GM21723 (cell line): ENCODE measurements around the gene ZFHX2.

ENCODE experiments used
- ATAC-seq: cut with Tn5 transposase; IDR thresholded peaks from one replicate; pipeline ENCODE4 v1.9.1; 2021; ENCODE audit warnings: mild to moderate bottlenecking, moderate library complexity; ENCODE audit not compliant: unreplicated experiment

The ZFHX2 gene

DNA sequence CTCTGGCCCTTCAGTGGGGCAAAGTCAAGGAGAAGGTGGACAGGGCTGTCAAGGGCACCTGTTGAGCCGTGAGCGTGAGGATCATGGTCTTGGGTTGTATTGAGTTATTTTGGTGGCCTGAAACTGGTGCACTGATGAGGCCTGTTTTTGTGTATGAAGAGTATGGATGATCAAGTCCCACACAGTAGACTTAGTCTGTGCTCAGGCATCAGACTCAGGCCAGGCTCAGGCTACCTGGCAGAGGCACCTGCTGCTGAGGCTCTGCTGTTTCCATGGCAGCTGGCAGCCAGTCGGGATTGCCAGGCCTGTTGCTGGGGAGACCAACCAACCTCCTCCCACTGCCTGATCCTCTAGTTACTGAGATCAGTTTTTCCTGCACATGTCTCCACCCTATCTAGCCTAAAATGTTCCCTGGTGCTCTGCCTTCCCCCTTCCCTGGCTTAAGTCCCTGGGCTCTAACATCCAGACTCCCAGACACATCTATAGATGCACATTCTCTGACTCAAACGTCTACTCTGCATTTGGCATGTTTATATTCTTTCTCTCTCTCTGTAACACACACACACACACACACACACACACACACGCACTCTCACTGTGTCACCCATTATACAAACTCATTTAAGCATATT is 21.9 kb upstream of the ZFHX2 start:
- ATAC-seq, result no peak

GRCh38 chr14:23572836-23573235 is 21.3 kb upstream of the ZFHX2 start:
- no peak for ATAC-seq

DNA sequence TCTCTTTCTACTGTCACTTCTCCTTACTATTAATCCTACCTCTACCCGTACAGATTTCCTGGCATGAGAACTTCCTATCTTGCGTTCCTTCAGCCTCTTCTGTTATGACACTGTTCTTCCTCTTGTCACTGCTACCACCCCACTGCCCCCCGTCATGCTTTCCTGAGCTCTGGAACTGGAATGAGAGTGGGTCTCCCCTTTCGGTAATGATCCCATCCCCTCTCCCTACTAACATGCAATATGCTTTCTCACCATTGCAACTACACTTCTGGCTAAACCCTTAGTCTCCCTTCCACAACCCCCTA is 20.9 kb upstream of the ZFHX2 start:
- no peak for ATAC-seq

DNA sequence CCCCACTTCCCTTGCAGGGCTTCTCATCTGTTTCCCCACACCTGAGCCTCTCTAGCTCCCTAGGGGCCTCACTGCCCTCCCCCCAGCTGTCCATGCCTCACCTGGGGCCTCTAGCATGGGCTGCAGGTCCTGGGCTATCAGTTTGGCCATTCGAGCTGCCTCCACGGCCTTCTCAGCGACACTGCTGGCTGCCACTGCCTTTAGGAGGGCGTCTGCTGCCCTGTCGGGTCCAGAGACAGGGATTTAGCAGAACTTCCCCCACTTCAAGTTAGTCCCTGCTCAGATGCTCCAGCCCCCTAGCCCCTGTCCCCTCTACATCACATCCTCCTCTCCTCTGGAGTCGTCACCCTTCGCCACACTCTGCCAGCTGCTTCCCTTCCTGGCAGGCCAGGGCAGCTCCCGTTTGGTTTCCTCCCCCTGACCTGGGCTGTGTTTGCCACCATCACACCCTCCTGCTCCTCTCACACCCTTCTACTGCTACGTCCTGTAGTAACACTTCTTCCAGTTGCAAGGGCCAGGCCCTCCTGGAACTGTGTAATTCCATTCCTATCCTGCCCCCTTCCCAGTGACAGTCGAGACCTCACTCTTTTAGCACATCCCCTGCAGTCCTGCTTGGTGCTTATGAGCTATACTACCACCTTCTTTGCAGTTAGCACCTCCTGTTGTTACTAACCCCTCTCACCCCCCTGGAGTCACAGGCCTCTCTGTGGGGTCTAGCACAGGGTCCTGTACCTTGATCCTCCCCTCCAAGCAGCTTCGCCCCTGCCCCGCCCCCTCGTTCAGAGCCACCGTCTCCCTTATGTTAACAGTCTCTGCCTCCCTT is 20.3 kb upstream of the ZFHX2 start:
- no peak for ATAC-seq

DNA sequence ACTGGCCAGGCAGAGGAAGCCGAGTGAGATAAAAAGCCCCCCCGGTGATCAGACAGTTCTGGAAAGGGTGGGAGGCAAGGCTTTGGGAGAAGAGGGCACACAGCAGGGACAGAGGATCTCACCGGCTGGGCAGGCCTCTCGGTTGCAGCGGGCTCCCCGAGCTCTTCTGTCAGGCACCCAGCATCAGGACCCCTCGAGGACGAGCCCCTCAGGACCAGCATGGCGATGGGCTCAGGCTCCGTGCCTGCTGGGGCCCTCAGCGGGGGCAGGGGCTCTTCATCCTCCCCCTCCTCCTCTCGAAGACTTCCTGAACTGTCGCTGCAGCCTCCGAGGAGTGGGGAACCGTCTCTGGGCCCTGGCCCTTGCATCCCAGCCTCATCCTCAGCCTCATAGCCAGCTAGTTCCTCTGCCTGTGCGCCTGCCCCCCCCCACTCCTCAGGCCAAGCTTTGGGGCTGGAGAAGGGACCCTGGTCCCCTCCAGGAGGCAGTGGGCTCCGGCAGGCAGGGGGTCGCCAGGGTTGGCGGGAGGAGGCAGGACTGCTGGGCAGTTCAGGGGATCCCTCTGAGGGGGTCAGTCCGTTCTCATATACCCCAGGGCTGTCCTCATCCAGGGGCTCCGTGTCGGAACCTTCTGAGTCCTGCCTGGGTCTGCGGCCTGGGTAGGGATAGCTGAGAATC is 19.4 kb upstream of the ZFHX2 start:
- ATAC-seq, result no peak

DNA sequence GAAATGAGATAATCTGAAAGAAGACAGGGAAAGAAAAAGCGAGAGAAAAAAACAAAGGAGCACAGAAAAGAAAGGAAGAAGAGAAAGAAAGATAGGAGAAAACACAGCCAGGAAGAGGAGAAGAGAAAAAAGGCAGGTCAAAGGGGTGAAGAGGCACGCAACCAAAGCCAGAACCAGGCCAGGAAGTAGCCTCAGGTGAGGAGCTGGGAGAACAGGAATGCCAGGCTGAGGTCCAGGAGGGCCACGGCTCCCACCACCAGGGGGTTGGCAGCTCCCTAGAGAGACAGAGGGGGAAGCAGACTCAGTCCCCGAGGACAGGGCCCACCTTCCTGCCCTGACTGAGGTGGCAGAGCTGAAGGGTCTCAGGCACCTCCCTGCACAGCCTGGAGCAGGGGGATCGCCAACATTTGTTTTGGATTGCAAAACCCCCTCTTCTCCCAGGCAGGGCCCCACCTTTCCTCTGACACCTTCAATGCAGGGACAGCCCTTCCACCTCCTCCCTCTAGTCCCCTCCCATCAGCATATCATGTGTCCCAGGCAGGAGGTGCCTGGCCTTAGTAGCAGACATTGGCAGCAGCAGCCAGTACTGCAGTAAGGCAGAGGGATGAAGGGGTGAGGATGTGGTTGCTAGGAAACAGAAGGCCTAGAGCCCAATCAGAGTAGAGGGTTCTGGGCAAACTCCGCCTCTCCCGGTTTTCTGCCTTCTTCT is 18.0 kb upstream of the ZFHX2 start:
- no peak for ATAC-seq

DNA sequence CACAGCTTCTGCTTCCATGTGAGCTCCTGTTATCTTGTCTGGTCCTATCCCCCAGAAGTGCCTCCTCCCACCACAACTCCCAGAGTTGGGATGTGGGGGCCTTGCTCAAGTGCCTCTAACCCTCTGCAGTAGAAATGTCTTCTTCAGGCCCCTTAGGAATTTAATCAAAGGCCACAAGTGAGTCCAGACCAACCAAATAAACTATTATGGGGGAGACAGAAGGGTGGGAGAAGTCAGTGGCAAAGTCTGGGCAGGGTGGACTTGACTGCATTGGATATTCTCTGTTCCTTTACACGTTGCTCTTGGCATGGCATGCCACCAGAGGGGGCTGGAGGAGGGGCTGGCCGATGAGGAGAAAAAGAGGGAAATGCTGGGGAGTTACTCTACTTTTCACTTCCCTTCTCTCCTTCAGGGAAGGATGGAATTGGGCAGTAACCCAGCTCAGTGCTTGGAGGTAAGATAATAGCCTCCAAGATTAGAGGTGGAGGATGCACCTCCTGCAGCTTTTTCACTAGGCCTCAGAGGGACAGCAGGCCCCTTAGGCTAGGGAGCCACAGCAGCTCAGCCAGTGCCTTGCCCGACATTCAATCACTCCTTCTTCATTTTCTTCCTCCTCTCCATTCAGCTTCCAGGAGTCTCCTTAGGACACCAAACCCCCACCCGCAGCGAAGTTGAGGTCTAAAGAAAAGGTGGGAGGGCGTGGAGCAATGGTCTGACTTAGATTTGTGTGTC is 17.2 kb upstream of the ZFHX2 start:
- no peak for ATAC-seq

- ATAC-seq, result no peak
Observed at GRCh38 chr14:23568021-23568599, 16.5 kb upstream of the ZFHX2 start.

DNA sequence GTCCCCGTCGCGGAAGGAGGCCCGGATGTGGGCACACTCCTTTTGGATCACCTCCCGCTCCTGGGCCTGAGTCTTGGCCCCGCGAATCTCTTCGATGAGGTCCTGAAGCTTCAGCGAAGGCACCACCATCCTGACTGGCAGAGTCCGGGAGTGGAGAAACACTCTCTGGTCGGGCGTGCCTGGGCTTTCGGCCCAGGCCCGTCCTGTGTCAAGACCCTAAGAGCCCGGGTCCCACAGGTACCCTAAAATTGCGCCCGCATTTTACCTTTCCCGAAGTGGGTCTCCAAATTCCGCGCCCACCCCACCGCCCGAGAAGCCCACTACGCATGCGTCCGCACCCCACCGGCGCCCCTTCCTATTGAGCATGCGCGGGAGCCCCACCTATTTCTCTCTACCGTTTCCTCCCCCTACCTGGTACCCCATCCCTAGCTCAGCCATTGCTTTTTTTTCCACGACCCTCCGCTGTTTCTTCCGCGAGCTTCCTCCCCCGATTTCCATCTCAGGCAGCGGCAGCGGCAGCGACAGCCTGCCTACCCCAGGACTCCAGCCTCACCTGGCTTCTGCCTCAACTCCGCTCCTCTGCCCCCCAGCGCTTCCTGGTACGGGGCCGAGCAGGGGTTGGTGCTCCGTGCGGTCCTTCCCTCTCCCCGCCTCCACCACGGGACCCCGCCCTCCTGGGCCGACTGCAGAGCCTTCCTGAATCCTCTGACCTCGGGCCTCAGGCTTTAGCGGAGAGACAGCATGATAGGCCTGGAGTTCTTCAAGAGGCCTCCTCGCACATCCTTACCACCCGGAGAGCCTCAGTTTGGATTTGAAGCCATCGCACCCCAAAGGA is 15.8 kb upstream of the ZFHX2 start, which contains the start of gene AP1G2:
Gene AP1G2, minus strand, starts transcription at position 606 of the 835 bp plus-strand sequence. Its CDS starts 477 bp downstream, at position 129.
- ATAC-seq, result peak; percentile 91

- ATAC-seq, result peak; percentile 24
Observed at GRCh38 chr14:23566778-23567185, 15.2 kb upstream of the ZFHX2 start.

- no peak for ATAC-seq
Observed at GRCh38 chr14:23566112-23566777, 14.7 kb upstream of the ZFHX2 start.

DNA sequence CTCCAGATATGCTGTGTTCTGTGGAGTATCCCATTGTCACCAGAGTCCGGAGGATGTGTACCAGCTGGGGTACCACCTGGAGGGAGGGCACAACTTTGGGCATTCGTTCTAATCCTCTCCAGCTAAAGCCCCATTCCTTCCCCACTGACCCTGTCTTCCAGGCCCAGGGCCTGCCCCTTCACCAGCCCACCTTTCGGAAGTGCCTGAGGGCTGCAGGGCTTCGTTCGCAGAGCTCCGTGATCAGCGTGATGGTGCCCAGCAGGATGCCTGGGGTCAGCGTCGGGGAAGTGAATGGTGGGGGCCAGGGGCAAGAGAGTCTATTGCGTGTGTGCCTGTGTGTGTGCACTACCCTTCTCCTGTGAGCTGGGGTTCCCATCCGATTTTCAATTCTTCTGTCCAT is 14.1 kb upstream of the ZFHX2 start:
- no peak for ATAC-seq

GRCh38 chr14:23564876-23565275 is 13.3 kb upstream of the ZFHX2 start:
- ATAC-seq, result no peak

DNA sequence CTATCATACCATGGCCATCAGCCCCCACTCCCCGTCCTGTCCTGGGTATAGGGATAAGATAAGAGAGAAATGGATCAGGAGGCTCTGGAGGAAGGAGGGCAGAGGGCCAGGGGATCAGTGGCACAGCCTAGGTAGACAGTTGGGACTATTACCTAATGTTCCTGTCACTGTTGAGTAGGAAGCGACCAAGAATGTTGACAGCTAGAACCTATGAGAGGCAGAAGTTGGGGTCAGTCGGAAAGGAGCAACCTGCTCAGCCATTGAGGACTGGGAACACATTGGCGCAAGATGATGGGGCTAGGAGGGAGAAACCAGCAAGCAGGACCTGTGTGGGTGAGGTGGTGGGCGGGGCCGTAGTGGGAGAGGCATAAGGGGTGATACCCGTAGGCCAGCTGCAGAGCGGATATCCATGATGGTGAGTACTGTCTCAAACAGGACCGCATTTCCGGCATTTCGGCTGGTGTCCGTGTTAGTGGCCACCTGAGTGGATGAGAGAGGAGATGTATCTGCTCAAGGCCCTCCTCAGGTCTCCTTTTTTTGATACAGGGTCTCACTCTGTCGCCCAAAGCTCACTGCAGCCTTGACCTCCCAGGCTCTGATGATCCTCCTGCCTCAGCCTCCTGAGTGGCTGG is 12.7 kb upstream of the ZFHX2 start:
- no peak for ATAC-seq

DNA sequence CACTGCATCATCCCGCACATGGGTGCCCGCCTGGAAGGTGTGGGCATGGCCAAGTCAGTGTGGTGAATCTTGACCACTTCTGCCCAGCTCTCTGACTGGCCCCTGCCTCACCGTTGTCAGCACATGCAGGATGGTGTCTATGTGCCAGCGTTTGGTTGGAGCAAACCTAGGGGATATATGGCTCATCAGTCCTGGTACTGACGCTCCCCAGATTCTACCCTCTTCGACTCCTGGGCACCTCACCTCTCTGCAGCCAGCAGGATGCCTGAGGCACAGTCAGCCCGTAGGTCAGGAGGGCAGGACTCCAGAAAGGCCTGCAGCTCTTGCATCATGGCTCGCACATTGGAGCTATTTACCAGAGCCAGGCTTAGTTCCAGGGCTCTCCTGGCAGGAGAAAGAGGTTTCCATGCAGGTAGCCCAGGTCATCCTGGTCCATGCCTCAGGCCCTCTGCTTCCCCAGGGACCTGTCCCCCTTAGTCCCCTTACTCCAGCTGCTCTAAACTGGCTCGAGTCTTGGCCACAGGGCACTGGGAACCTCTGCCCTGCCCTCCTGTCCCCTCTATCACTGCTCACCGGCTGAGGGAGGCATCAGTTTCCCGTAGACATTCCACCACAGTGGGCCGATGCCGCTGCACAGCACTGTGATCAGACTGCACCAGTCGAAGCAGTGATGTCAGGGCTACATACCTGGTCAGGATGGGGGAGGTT is 12.1 kb upstream of the ZFHX2 start:
- ATAC-seq, result no peak

GRCh38 chr14:23562822-23563472 is 11.4 kb upstream of the ZFHX2 start:
- no peak for ATAC-seq
